Loucy (cell line): ENCODE measurements around the gene ROPN1B.
"Not testable (repeated sequence)": the region's sequence is repeated elsewhere in the genome, so short reads cannot be mapped to it uniquely, and the experiment has no call there.

Experiments
- H2AFZ ChIP-seq: fragments of 200-600 bp; sonication (generic); 2 replicates; pipeline ENCODE4 v1.6.0; 2016; ENCODE audit warnings: antibody characterized with exemption, mild to moderate bottlenecking, low read length, moderate library complexity
- H3F3A ChIP-seq: fragments of 200-600 bp; 2 replicates; pipeline ENCODE4 v1.6.0; 2016; ENCODE audit warnings: antibody characterized with exemption, low read depth, mild to moderate bottlenecking
- H3K27me3 ChIP-seq: fragments of 200-600 bp; sonication (generic); 2 replicates; pipeline ENCODE4 v1.6.1; 2014; ENCODE audit warnings: low read length, mild to moderate bottlenecking; ENCODE audit not compliant: insufficient read depth, poor library complexity, severe bottlenecking
- H3K36me3 ChIP-seq: fragments of 200-600 bp; sonication (generic); 2 replicates; pipeline ENCODE4 v1.6.1; 2016; ENCODE audit warnings: low read length; ENCODE audit not compliant: insufficient read depth
- H3K4me1 ChIP-seq: fragments of 200-600 bp; sonication (generic); 2 replicates; pipeline ENCODE4 v1.5.1; 2014; ENCODE audit warnings: low read length, mild to moderate bottlenecking; ENCODE audit not compliant: insufficient read depth, poor library complexity, severe bottlenecking
- H3K4me2 ChIP-seq: fragments of 200-600 bp; sonication (generic); 2 replicates; pipeline ENCODE4 v1.6.0; 2014; ENCODE audit warnings: antibody characterized with exemption, low read length, low read depth, mild to moderate bottlenecking; ENCODE audit not compliant: poor library complexity, severe bottlenecking
- H3K4me3 ChIP-seq: fragments of 200-600 bp; sonication (generic); 2 replicates; pipeline ENCODE4 v1.5.1; 2014; ENCODE audit warnings: low read length, mild to moderate bottlenecking, mixed read lengths; ENCODE audit not compliant: poor library complexity, severe bottlenecking
- H3K79me2 ChIP-seq: fragments of 200-600 bp; sonication (generic); 2 replicates; pipeline ENCODE4 v1.6.1; 2014; ENCODE audit warnings: low read length; ENCODE audit not compliant: insufficient read depth
- H3K9ac ChIP-seq: fragments of 200-600 bp; sonication (generic); 2 replicates; pipeline ENCODE4 v1.6.0; 2014; ENCODE audit warnings: mild to moderate bottlenecking, low read depth, low read length, moderate library complexity; ENCODE audit not compliant: poor library complexity, severe bottlenecking
- H3K9me2 ChIP-seq: fragments of 200-600 bp; sonication (generic); replicated peaks from 2 replicates; pipeline ENCODE4 v1.6.1; 2016; ENCODE audit warnings: low read depth, low read length, mixed read lengths
- H3K9me3 ChIP-seq: fragments of 200-600 bp; sonication (generic); 2 replicates; pipeline ENCODE4 v1.6.1; 2014; ENCODE audit warnings: mild to moderate bottlenecking, antibody characterized with exemption, low read length, low read depth; ENCODE audit not compliant: insufficient read depth
- H4K20me1 ChIP-seq: fragments of 200-600 bp; sonication (generic); 2 replicates; pipeline ENCODE4 v1.6.0; 2014; ENCODE audit warnings: antibody characterized with exemption, low read length, mild to moderate bottlenecking; ENCODE audit not compliant: insufficient read depth, poor library complexity, severe bottlenecking
- CTCF ChIP-seq: fragments of 200-600 bp; sonication (generic); conservative IDR thresholded peaks from 2 replicates; pipeline ENCODE4 v1.5.1; 2014; ENCODE audit warnings: mild to moderate bottlenecking, antibody characterized with exemption, low read length
- EZH2phosphoT487 ChIP-seq: fragments of 200-600 bp; IDR thresholded peaks from 2 replicates; pipeline ENCODE4 v1.6.1; 2018; ENCODE audit warnings: antibody characterized with exemption, mild to moderate bottlenecking, moderate library complexity, borderline replicate concordance

Gene ROPN1B

GRCh38 chr3:125976003-125976390, 7.0 kb downstream of the ROPN1B start:
- H3K27me3 ChIP-seq, H3K79me2 ChIP-seq, H2AFZ ChIP-seq, H4K20me1 ChIP-seq, H3K4me1 ChIP-seq, H3K36me3 ChIP-seq, H3K4me2 ChIP-seq, H3K9me3 ChIP-seq, H3F3A ChIP-seq, H3K9me2 ChIP-seq, H3K9ac ChIP-seq, H3K4me3 ChIP-seq: not testable (repeated sequence)

DNA sequence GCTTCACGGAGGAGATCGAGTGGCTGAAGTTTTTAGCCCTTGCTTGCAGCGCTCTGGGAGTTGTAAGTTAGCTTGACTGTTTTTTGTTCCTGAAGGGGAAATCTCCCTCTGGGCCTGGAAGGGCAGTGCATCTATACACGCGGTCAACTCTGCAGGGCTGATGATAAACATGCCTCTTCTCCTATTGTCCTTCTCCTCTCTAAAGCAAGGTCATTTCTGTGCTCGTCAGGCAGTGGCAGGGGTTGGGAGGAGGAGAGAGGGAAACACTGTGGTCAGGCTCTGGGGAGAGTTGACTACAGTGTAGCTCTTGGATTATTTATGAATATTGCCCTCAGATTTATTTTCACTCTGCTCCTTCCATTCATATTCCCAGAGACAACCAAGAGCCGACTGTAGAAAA, 8.1 kb downstream of the ROPN1B start:
- not testable (repeated sequence) for H3K36me3 ChIP-seq, H2AFZ ChIP-seq, H4K20me1 ChIP-seq, H3K4me3 ChIP-seq, H3K4me2 ChIP-seq, H3F3A ChIP-seq, H3K27me3 ChIP-seq, H3K9ac ChIP-seq, H3K79me2 ChIP-seq, H3K9me3 ChIP-seq, H3K4me1 ChIP-seq, H3K9me2 ChIP-seq

DNA sequence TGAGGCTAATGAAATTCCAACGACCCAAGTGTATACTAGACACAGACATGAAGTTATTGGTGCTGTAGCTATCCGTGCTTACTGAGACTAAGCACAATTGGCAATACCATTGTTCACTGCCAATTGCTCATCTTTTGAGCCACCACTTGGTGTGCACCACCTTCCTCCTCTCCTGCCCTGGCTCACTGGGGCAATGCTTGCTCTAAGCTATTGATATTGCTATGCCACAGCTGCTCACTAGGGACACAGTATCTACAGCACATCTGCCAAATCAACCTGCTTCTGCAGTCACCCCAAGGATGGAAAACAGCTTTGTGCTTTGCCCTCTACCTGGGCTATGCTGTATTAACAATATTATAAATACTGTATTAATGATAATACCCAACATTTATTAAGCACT, 16.0 kb downstream of the ROPN1B start:
- not testable (repeated sequence) for H3F3A ChIP-seq, H3K9me3 ChIP-seq, H3K4me3 ChIP-seq, H2AFZ ChIP-seq, H3K4me2 ChIP-seq, H3K9ac ChIP-seq, H3K79me2 ChIP-seq, H3K36me3 ChIP-seq, H4K20me1 ChIP-seq, H3K9me2 ChIP-seq, H3K27me3 ChIP-seq
- peaks cover 29% of the 10 kb centered on the region for H3K4me1 ChIP-seq

DNA sequence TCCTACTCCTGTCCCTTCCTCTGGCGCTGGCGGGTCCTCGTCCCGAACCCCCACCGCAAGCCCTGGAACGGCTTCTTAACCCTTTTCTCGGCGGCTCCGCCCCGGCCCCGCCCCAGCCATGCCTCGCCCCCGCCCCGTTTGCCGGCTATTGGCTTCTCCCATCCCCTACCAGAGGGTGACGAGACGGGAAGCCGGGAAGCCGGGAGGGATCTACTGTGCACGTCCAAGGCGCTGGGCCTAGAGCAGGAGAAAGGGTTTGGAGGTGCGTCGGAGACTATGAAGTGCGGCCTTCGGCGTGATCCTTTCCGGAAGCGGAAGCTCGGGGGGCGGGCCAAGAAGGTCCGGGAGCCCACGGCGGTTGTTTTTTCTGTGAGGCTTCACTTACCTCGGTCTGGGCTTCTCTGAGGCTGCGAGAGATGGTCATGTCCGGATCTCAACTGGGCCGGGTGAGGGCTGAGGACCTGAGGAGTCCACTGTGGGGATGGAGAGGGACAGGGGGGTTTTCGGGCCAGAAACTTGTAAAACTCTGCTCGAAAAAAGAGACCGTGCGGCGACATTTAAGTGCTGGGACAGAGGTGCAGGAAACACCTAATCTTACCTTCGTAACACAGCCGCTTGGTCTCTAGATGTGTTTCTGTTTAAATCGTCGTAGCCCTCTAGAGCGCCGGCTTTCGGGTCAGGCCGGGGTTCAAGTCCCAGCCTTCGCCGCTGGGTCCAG, 21.4 kb downstream of the ROPN1B start:
- no peaks in the 10 kb centered on the region for H3K36me3 ChIP-seq
- peaks cover 45% of the 10 kb centered on the region for H3K4me1 ChIP-seq
- peak overlapping the region; percentile 97 for H3K4me2 ChIP-seq
- H3K27me3 ChIP-seq = no peaks in the 10 kb centered on the region
- H3F3A ChIP-seq = no peaks in the 10 kb centered on the region
- peak overlapping the region; percentile 93 for H3K9ac ChIP-seq
- TF ChIP-seq EZH2phosphoT487 (no peak), CTCF (no peak)
- peaks cover 21% of the 10 kb centered on the region for H3K79me2 ChIP-seq
- no peaks in the 10 kb centered on the region for H3K9me2 ChIP-seq
- peak overlapping the region; percentile 92 for H3K4me3 ChIP-seq
- no peaks in the 10 kb centered on the region for H4K20me1 ChIP-seq
- no peaks in the 10 kb centered on the region for H3K9me3 ChIP-seq
- peak overlapping the region; percentile 98 for H2AFZ ChIP-seq

DNA sequence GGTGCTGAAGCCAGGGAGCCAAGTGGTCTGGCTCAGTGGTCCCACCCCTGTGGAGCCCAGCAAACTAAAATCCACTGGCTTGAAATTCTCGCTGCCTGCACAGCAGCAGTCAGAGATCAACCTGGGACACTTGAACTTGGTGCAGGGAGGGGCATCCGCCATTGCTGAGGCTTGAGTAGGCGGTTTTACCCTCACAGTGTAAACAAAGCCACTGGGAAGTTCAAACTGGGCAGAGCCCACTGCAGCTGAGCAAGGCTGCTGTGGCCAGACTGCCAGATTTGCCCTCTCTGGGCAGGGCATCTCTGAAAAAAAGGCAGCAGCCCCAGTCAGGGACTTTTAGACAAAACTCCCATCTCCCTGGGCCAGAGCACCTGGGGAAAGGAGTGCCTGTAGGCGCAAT, 27.8 kb downstream of the ROPN1B start:
- H3K4me1 ChIP-seq, H3K9me3 ChIP-seq, H3K4me3 ChIP-seq, H4K20me1 ChIP-seq, H3K79me2 ChIP-seq, H2AFZ ChIP-seq, H3K4me2 ChIP-seq, H3K9ac ChIP-seq, H3K36me3 ChIP-seq, H3K27me3 ChIP-seq, H3K9me2 ChIP-seq, H3F3A ChIP-seq: not testable (repeated sequence)
